Parathyroid adenoma (tissue), 2 donors: ENCODE results near the gene PARVB.

Experiments
- H2AFZ ChIP-seq: fragments of 300-600 bp; sonication (generic); one replicate; pipeline ENCODE4 v1.7.0; 2017; ENCODE audit warnings: antibody characterized with exemption, mild to moderate bottlenecking
- H3K27ac ChIP-seq: fragments of 300-600 bp; sonication (generic); one replicate; pipeline ENCODE4 v1.7.0; 2017
- H3K27me3 ChIP-seq: fragments of 300-600 bp; sonication (generic); one replicate; pipeline ENCODE4 v1.7.0; 2017; ENCODE audit warnings: low read length; ENCODE audit not compliant: control insufficient read depth, insufficient read depth
- H3K36me3 ChIP-seq: fragments of 300-600 bp; sonication (generic); one replicate; pipeline ENCODE4 v1.7.0; 2017; ENCODE audit warnings: low read length; ENCODE audit not compliant: control insufficient read depth, insufficient read depth
- H3K4me1 ChIP-seq: fragments of 300-600 bp; sonication (generic); one replicate; pipeline ENCODE4 v1.7.0; 2017; ENCODE audit warnings: control low read depth
- H3K4me2 ChIP-seq: fragments of 300-600 bp; sonication (generic); one replicate; pipeline ENCODE4 v1.7.0; 2017; ENCODE audit warnings: low read length
- H3K4me3 ChIP-seq: fragments of 300-600 bp; sonication (generic); one replicate; pipeline ENCODE4 v1.7.0; 2017; ENCODE audit warnings: low read depth, low read length
- H3K79me2 ChIP-seq: fragments of 300-600 bp; sonication (generic); one replicate; pipeline ENCODE4 v1.7.0; 2017; ENCODE audit warnings: control low read depth
- H3K9ac ChIP-seq: fragments of 300-600 bp; sonication (generic); one replicate; pipeline ENCODE4 v1.7.0; 2017; ENCODE audit warnings: mild to moderate bottlenecking
- H3K9me3 ChIP-seq: fragments of 300-600 bp; sonication (generic); one replicate; pipeline ENCODE4 v1.7.0; 2017; ENCODE audit warnings: low read length; ENCODE audit not compliant: control insufficient read depth
- TF ChIP-seq, protein P1 (sequence below): fragments of 300-600 bp; sonication (generic); IDR thresholded peaks from one replicate; pipeline ENCODE4 v1.7.0; 2017; ENCODE audit warnings: antibody characterized with exemption, mild to moderate bottlenecking
- donor health status: primary hyperparathyroidism.

Gene PARVB

DNA sequence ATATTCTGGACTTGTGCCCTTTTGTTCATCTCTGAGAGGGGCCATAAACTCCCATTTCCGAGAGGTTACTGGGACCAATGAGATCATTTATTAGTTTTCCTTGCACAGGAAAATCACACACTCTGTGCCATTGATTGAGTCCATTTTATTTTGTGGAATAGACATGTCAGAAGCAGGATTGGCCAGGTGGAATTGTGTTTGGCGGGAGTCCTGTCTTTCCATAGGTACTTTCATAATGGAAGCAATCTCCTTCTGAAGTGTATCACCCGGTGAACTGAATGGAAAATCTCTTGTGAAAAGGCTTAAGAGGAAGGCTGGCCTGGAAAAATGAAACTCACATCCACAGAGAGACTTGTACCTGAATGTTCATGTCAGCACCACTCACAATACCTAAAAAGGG, 93.6 kb downstream of the PARVB start:
- H3K9ac ChIP-seq, result no peak overlapping the region
- H3K36me3 ChIP-seq, result no peaks in the 10 kb centered on the region
- TF ChIP-seq, protein P1, sequence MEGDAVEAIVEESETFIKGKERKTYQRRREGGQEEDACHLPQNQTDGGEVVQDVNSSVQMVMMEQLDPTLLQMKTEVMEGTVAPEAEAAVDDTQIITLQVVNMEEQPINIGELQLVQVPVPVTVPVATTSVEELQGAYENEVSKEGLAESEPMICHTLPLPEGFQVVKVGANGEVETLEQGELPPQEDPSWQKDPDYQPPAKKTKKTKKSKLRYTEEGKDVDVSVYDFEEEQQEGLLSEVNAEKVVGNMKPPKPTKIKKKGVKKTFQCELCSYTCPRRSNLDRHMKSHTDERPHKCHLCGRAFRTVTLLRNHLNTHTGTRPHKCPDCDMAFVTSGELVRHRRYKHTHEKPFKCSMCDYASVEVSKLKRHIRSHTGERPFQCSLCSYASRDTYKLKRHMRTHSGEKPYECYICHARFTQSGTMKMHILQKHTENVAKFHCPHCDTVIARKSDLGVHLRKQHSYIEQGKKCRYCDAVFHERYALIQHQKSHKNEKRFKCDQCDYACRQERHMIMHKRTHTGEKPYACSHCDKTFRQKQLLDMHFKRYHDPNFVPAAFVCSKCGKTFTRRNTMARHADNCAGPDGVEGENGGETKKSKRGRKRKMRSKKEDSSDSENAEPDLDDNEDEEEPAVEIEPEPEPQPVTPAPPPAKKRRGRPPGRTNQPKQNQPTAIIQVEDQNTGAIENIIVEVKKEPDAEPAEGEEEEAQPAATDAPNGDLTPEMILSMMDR, result no peak

DNA sequence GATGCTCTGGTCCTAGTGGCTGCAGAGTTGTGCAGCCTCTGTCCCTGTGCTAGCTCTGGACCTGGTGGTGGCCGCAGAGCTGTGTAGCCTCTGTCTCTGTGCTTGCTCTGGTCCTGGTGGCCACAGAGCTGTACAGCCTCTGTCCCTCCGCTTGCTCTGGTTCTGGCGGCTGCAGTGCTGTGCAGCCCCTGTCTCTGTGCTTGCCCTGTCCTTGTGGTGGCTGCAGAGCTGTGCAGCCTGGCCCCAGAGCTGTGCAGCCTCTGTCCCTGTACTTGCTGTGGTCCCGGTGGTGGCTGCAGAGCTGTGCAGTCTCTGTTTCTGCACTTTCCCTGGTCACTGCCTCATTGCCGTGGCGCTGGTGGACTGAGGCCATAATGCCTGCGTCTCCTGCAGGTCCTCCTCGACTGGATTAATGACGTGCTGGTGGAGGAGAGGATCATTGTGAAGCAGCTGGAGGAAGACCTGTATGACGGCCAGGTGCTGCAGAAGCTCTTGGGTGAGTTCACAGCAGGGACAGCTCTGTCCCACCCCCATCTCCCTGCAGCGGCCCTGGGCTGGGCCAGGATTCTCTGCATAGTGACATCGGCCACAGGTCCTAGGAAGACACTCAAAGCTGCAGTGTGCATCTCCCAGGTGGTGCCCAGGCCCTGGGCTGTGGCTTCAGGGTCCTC, 94.7 kb downstream of the PARVB start:
- H3K9ac ChIP-seq, result no peak overlapping the region
- no peak overlapping the region for H2AFZ ChIP-seq
- no peaks in the 10 kb centered on the region for H3K4me1 ChIP-seq
- no peak overlapping the region for H3K4me3 ChIP-seq
- H3K79me2 ChIP-seq, result no peaks in the 10 kb centered on the region
- no peaks in the 10 kb centered on the region for H3K27me3 ChIP-seq
- H3K9me3 ChIP-seq, result no peaks in the 10 kb centered on the region
- no peaks in the 10 kb centered on the region for H3K36me3 ChIP-seq
- TF ChIP-seq, protein P1, result no peak
- H3K4me2 ChIP-seq, result no peak overlapping the region
- no peak overlapping the region for H3K27ac ChIP-seq

More for the DNA sequence above, 93.6 kb downstream of the PARVB start:
- Histone ChIP-seq H2AFZ (no peak overlapping the region), H3K4me3 (no peak overlapping the region), H3K4me2 (no peak overlapping the region), H3K79me2 (no peaks in the 10 kb centered on the region), H3K27ac (no peak overlapping the region), H3K27me3 (no peaks in the 10 kb centered on the region), H3K4me1 (no peaks in the 10 kb centered on the region), H3K9me3 (no peaks in the 10 kb centered on the region)

DNA sequence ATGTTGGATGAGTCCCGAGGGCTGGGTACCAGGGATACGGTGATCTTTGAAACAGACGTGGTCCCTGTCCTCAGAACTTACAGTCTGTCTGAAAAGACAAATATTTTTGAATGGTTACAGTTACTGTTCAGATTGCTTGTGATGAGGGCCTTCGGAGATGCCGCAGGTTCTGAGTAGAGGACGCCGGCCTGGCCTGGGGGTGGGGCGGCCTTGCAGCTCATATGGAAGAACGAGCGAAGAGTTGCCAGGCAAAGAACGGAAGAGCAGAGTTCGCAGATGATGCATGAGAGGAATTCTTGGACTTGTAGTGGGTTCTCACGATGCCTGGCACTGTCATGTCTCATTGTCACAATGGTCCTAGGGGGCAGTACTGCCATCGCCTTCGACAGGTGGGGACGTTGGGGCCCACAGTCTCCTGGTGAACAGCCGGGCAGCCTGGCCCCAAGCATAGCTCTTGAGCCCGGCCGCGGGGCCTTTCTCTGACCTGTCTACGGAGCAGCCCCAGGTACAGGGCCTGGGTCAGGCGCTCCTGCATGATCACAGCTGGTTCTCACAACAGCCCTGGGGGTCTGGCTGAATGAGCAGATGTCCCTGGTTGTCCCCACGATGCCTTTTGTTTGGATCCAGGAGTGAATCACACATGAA, 95.7 kb downstream of the PARVB start:
- H3K9ac ChIP-seq, result no peak overlapping the region
- no peaks in the 10 kb centered on the region for H3K79me2 ChIP-seq
- H3K9me3 ChIP-seq, result no peaks in the 10 kb centered on the region
- TF ChIP-seq, protein P1, result no peak
- H3K27me3 ChIP-seq, result no peaks in the 10 kb centered on the region
- no peak overlapping the region for H2AFZ ChIP-seq
- no peak overlapping the region for H3K4me2 ChIP-seq
- H3K36me3 ChIP-seq, result no peaks in the 10 kb centered on the region
- H3K4me3 ChIP-seq, result no peak overlapping the region
- H3K27ac ChIP-seq, result no peak overlapping the region
- H3K4me1 ChIP-seq, result no peaks in the 10 kb centered on the region

DNA sequence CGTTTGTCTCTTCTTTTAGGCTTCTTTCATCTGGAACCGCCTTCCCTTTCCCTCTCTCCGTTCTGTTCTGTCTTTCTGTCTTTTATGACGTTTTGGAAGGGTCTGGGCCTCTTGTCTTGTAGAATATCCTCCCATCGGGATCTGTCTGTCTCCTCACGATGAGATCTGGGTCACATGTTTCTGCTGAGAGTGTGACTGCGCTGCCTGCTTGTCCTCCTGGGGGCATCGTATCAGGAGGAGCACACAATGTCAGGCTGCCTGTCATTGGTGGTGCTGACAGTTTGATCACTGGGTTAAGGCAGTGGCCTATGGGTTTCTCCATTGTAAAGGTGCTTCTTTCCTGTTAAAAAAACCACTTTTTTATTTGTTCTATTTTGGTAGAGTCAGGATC, 96.2 kb downstream of the PARVB start:
- Histone ChIP-seq H3K4me1 (no peaks in the 10 kb centered on the region), H3K79me2 (no peaks in the 10 kb centered on the region), H3K36me3 (no peaks in the 10 kb centered on the region), H2AFZ (no peak overlapping the region), H3K27me3 (no peaks in the 10 kb centered on the region), H3K4me2 (no peak overlapping the region), H3K27ac (no peak overlapping the region), H3K4me3 (no peak overlapping the region), H3K9ac (no peak overlapping the region), H3K9me3 (no peaks in the 10 kb centered on the region)
- TF ChIP-seq, protein P1, result no peak

DNA sequence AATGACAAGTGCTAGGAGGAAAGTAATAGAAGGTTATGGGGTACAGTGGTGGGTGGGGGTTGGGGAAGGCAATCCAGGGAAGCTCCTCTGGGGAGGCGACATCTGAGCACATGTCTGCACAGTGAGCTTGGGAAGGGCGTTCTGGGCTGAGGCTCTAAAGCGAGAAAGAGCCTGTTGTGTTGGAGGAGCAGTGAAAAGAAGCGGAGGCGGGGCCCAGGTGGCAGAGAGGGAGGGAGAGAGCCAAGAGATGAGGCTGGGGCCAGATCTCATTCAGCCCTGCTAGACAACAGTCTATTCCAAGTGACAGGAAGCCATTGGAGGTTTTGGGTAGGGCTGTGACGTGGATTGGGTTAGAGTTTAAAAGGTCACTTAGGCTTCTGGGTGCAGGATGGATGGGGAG, 101.3 kb downstream of the PARVB start:
- no peaks in the 10 kb centered on the region for H3K4me1 ChIP-seq
- H3K4me2 ChIP-seq, result no peak overlapping the region
- TF ChIP-seq, protein P1, result no peak

More for the DNA sequence above, 101.3 kb downstream of the PARVB start:
- Histone ChIP-seq H3K27me3 (no peaks in the 10 kb centered on the region), H3K9me3 (no peaks in the 10 kb centered on the region), H3K36me3 (no peaks in the 10 kb centered on the region), H3K79me2 (no peaks in the 10 kb centered on the region), H2AFZ (no peak overlapping the region), H3K4me3 (no peak overlapping the region), H3K27ac (no peak overlapping the region), H3K9ac (no peak overlapping the region)
